Neural cell (in vitro differentiated cells): ENCODE results near the gene AS3MT. TPM values are rescaled to one million over a fixed set of nuclear protein-coding genes. Genes with fewer than 3 reads are reported as not detected.

Experiments
- H2AFZ ChIP-seq: fragments of 200-600, 300-800 bp; sonication (generic), shearing (Covaris generic); 2 replicates; pipeline ENCODE4 v1.6.0; 2014; ENCODE audit warnings: low read depth, mild to moderate bottlenecking, antibody characterized with exemption, low read length, moderate library complexity
- H3F3A ChIP-seq: fragments of 200-600 bp; shearing (Covaris generic); 2 replicates; pipeline ENCODE4 v1.6.1; 2016; ENCODE audit warnings: mild to moderate bottlenecking, moderate library complexity, mixed read lengths, antibody characterized with exemption, low read length; ENCODE audit not compliant: insufficient read depth, poor library complexity, severe bottlenecking
- H3K27ac ChIP-seq: fragments of 200-600, 300-800 bp; sonication (generic), shearing (Covaris generic); 2 replicates; pipeline ENCODE4 v1.5.1; 2014; ENCODE audit warnings: mild to moderate bottlenecking, low read length, moderate library complexity
- H3K27me3 ChIP-seq: fragments of 300-800, 200-600 bp; sonication (generic), shearing (Covaris generic); 2 replicates; pipeline ENCODE4 v1.6.0; 2014; ENCODE audit warnings: mild to moderate bottlenecking, low read depth, low read length, moderate library complexity; ENCODE audit not compliant: insufficient read depth
- H3K36me3 ChIP-seq: fragments of 300-800, 200-600 bp; sonication (generic), shearing (Covaris generic); 2 replicates; pipeline ENCODE4 v1.5.1; 2014; ENCODE audit warnings: mild to moderate bottlenecking, antibody characterized with exemption, low read length, moderate library complexity; ENCODE audit not compliant: insufficient read depth
- H3K4me2 ChIP-seq: fragments of 300-800, 200-600 bp; sonication (generic), shearing (Covaris generic); 2 replicates; pipeline ENCODE4 v1.6.0; 2014; ENCODE audit warnings: mild to moderate bottlenecking, low read length
- H3K4me3 ChIP-seq: fragments of 300-800, 200-600 bp; sonication (generic), shearing (Covaris generic); 2 replicates; pipeline ENCODE4 v1.5.1; 2014; ENCODE audit warnings: mild to moderate bottlenecking, low read length, moderate library complexity
- H3K79me2 ChIP-seq: fragments of 200-600 bp; shearing (Covaris generic); replicated peaks from 2 replicates; pipeline ENCODE4 v1.6.0; 2014; ENCODE audit warnings: mild to moderate bottlenecking, low read length, moderate library complexity; ENCODE audit not compliant: insufficient read depth
- H3K9ac ChIP-seq: fragments of 300-800, 200-600 bp; sonication (generic), shearing (Covaris generic); 2 replicates; pipeline ENCODE4 v1.6.1; 2016; ENCODE audit warnings: mild to moderate bottlenecking, low read length, mixed read lengths
- H3K9me2 ChIP-seq: fragments of 200-600 bp; shearing (Covaris generic); 2 replicates; pipeline ENCODE4 v1.6.1; 2016; ENCODE audit warnings: mild to moderate bottlenecking, low read length, mixed read lengths; ENCODE audit not compliant: insufficient read depth
- H3K9me3 ChIP-seq: fragments of 200-600, 300-800 bp; sonication (generic), shearing (Covaris generic); 2 replicates; pipeline ENCODE4 v1.6.1; 2016; ENCODE audit warnings: mild to moderate bottlenecking, mixed run types, low read length, moderate library complexity, mixed read lengths
- H4K20me1 ChIP-seq: fragments of 200-600 bp; shearing (Covaris generic); 2 replicates; pipeline ENCODE4 v1.6.1; 2016; ENCODE audit warnings: mild to moderate bottlenecking, mixed run types; ENCODE audit not compliant: insufficient read depth
- EZH2 ChIP-seq: fragments of 200-600, 300-800 bp; shearing (Covaris generic), sonication (generic); IDR thresholded peaks from 2 replicates; pipeline ENCODE4 v1.6.1; 2014; ENCODE audit warnings: antibody characterized with exemption, low read length, borderline replicate concordance, mild to moderate bottlenecking; ENCODE audit not compliant: insufficient read depth, poor library complexity, severe bottlenecking
- POLR2AphosphoS5 ChIP-seq: IDR thresholded peaks from 2 replicates; pipeline ENCODE4 v1.6.1; 2012
- TAF1 ChIP-seq: IDR thresholded peaks from 2 replicates; pipeline ENCODE4 v1.6.1; 2012; ENCODE audit warnings: low read depth
- polyA plus RNA-seq: library from polyadenylated mRNA; depleted of rRNA; stranded (reverse); fragments of >200 nt; gene quantifications from 2 replicates; pipeline ENCODE4 v1.2.3, GENCODE V29; 2014
- small RNA-seq, 3 experiments: library from RNA; depleted of rRNA; stranded (forward); fragments of <200 nt; gene quantifications; one replicate each; pipeline ENCODE3, GENCODE V24; 2012
- TF ChIP-seq, protein P1 (sequence below): IDR thresholded peaks from 2 replicates; pipeline ENCODE4 v1.6.1; 2012; ENCODE audit warnings: borderline replicate concordance
- TF ChIP-seq, protein P2 (sequence below): fragments of 450-650 bp; IDR thresholded peaks from 2 replicates; pipeline ENCODE4 v1.5.1; 2014; ENCODE audit warnings: antibody characterized with exemption, mild to moderate bottlenecking, moderate library complexity; ENCODE audit not compliant: poor library complexity, severe bottlenecking

The AS3MT gene
- polyA plus RNA-seq, 1 donor from 2014 or later: 17.6 TPM

DNA sequence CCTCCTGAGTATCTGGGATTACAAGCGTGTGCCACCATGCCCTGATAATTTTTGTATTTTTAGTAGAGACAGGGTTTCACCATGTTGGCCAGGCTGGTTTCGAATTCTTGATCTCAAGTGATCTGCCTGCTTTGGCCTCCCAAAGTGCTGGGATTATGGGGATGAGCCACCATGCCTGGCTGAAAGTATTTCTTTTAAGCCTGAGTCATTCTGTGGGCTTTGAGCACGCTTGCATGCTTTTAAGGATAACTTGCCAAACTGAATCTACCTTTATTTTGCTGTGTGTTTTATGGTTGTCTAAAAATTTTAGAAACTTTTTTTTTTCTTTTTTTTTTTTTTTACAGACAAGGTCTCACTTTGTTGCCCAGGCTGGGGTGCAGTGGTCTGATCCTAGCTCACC is 82.0 kb downstream of the AS3MT start:
- Histone ChIP-seq H3K79me2 (no peaks in the 10 kb centered on the region), H3K9ac (no peak overlapping the region), H3K27ac (no peak overlapping the region), H3K9me3 (no peaks in the 10 kb centered on the region), H3K4me3 (no peak overlapping the region), H3K4me2 (no peak overlapping the region), H3K36me3 (no peaks in the 10 kb centered on the region), H3K9me2 (no peaks in the 10 kb centered on the region), H2AFZ (no peak overlapping the region), H4K20me1 (no peaks in the 10 kb centered on the region), H3K27me3 (no peaks in the 10 kb centered on the region), H3F3A (no peaks in the 10 kb centered on the region)
- TF ChIP-seq POLR2AphosphoS5: no peak
- TF ChIP-seq EZH2: no peak
- TF ChIP-seq, protein P1, sequence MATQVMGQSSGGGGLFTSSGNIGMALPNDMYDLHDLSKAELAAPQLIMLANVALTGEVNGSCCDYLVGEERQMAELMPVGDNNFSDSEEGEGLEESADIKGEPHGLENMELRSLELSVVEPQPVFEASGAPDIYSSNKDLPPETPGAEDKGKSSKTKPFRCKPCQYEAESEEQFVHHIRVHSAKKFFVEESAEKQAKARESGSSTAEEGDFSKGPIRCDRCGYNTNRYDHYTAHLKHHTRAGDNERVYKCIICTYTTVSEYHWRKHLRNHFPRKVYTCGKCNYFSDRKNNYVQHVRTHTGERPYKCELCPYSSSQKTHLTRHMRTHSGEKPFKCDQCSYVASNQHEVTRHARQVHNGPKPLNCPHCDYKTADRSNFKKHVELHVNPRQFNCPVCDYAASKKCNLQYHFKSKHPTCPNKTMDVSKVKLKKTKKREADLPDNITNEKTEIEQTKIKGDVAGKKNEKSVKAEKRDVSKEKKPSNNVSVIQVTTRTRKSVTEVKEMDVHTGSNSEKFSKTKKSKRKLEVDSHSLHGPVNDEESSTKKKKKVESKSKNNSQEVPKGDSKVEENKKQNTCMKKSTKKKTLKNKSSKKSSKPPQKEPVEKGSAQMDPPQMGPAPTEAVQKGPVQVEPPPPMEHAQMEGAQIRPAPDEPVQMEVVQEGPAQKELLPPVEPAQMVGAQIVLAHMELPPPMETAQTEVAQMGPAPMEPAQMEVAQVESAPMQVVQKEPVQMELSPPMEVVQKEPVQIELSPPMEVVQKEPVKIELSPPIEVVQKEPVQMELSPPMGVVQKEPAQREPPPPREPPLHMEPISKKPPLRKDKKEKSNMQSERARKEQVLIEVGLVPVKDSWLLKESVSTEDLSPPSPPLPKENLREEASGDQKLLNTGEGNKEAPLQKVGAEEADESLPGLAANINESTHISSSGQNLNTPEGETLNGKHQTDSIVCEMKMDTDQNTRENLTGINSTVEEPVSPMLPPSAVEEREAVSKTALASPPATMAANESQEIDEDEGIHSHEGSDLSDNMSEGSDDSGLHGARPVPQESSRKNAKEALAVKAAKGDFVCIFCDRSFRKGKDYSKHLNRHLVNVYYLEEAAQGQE: no peak
- TF ChIP-seq, protein P2, sequence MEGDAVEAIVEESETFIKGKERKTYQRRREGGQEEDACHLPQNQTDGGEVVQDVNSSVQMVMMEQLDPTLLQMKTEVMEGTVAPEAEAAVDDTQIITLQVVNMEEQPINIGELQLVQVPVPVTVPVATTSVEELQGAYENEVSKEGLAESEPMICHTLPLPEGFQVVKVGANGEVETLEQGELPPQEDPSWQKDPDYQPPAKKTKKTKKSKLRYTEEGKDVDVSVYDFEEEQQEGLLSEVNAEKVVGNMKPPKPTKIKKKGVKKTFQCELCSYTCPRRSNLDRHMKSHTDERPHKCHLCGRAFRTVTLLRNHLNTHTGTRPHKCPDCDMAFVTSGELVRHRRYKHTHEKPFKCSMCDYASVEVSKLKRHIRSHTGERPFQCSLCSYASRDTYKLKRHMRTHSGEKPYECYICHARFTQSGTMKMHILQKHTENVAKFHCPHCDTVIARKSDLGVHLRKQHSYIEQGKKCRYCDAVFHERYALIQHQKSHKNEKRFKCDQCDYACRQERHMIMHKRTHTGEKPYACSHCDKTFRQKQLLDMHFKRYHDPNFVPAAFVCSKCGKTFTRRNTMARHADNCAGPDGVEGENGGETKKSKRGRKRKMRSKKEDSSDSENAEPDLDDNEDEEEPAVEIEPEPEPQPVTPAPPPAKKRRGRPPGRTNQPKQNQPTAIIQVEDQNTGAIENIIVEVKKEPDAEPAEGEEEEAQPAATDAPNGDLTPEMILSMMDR: no peak
- TF ChIP-seq TAF1: no peak

Small RNA genes within 50 kb of the gene (small RNA-seq; reads per million reads assigned to genes)
- gene AS3MT (0 reads per million in 3 experiments), gene RF00026 (0 reads per million in 3 experiments)

Other genes starting within 250 kb of the AS3MT start
- gene TRIM8, start 225.0 kb upstream of the AS3MT start, polyA plus RNA-seq: 47.5 and 59.2 TPM in 2 replicates
- 51.9 and 56.0 TPM in 2 replicates for gene ARL3, start 155.1 kb upstream of the AS3MT start, polyA plus RNA-seq
- gene SFXN2, start 154.8 kb upstream of the AS3MT start, polyA plus RNA-seq: 14.9 and 16.0 TPM in 2 replicates
- gene WBP1L, start 125.5 kb upstream of the AS3MT start, polyA plus RNA-seq: 20.8 and 22.2 TPM in 2 replicates
- gene CYP17A1, start 32.1 kb upstream of the AS3MT start, polyA plus RNA-seq: not detected in 2 replicates
- 51.6 and 65.2 TPM in 2 replicates for gene BORCS7, start 15.2 kb upstream of the AS3MT start, polyA plus RNA-seq
- 5.0 and 5.1 TPM in 2 replicates for gene CNNM2, start 48.8 kb downstream of the AS3MT start, polyA plus RNA-seq